OCI-LY7 (cell line): Measurements from ENCODE around the gene BZW2. TPM values are rescaled to one million over a fixed set of nuclear protein-coding genes. Genes with fewer than 3 reads are reported as not detected.

Source experiments
- BruUV-seq: library from RNA; stranded (reverse); fragments of 400-500 nt; replicated peaks from 2 replicates; lab custom pipeline; 2021; lab: Mats Ljungman, UMichigan
- CTCF ChIA-PET: fragments of 300-600 bp; sonication (Branson Sonifier 250); formaldehyde crosslinking; loops from one replicate; lab custom pipeline; 2022; ENCODE audit warnings: antibody characterized with exemption; ENCODE audit not compliant: unreplicated experiment; lab: Charles Lee
- POLR2A ChIA-PET: fragments of 300-600 bp; sonication (Branson Sonifier 250); formaldehyde crosslinking; loops from one replicate; lab custom pipeline; 2022; ENCODE audit warnings: antibody characterized with exemption; lab: Charles Lee
- DNase-seq: peaks from one replicate; pipeline ENCODE4 v3.0.0-alpha.2; 2015; ENCODE audit warnings: low spot score
- H2AFZ ChIP-seq: fragments of 200-600 bp; sonication (generic), shearing (Covaris generic); 2 replicates; pipeline ENCODE4 v1.6.1; 2014; ENCODE audit warnings: mild to moderate bottlenecking, antibody characterized with exemption, low read length, moderate library complexity
- H3K27ac ChIP-seq: fragments of 200-600 bp; sonication (generic); 2 replicates; pipeline ENCODE4 v1.5.1; 2014; ENCODE audit warnings: mixed run types, low read depth, mild to moderate bottlenecking, moderate library complexity, low read length, inconsistent platforms; ENCODE audit not compliant: poor library complexity, severe bottlenecking
- H3K36me3 ChIP-seq: fragments of 200-600 bp; sonication (generic); 2 replicates; pipeline ENCODE4 v1.6.1; 2014; ENCODE audit warnings: mild to moderate bottlenecking, antibody characterized with exemption, low read length, moderate library complexity, mixed read lengths; ENCODE audit not compliant: insufficient read depth
- H3K4me1 ChIP-seq: fragments of 200-600 bp; sonication (generic); 2 replicates; pipeline ENCODE4 v1.5.1; 2014; ENCODE audit warnings: mild to moderate bottlenecking, low read length; ENCODE audit not compliant: insufficient read depth, poor library complexity, severe bottlenecking
- H3K4me2 ChIP-seq: fragments of 200-600 bp; sonication (generic); 2 replicates; pipeline ENCODE4 v1.6.1; 2014; ENCODE audit warnings: mild to moderate bottlenecking, low read length
- H3K4me3 ChIP-seq: fragments of 200-600 bp; sonication (generic); 2 replicates; pipeline ENCODE4 v1.5.1; 2014; ENCODE audit warnings: mild to moderate bottlenecking, low read depth, low read length; ENCODE audit not compliant: poor library complexity, severe bottlenecking
- H3K79me2 ChIP-seq: fragments of 200-600 bp; sonication (generic); 2 replicates; pipeline ENCODE4 v1.6.1; 2016; ENCODE audit warnings: low read depth, mild to moderate bottlenecking, low read length, moderate library complexity, mixed read lengths; ENCODE audit not compliant: insufficient read depth
- H3K9me2 ChIP-seq: fragments of 200-600 bp; sonication (generic); 2 replicates; pipeline ENCODE4 v1.6.1; 2016; ENCODE audit warnings: mild to moderate bottlenecking, low read length, mixed read lengths; ENCODE audit not compliant: insufficient read depth
- H3K9me3 ChIP-seq: fragments of 200-600 bp; sonication (generic); 2 replicates; pipeline ENCODE4 v1.6.1; 2014; ENCODE audit warnings: mild to moderate bottlenecking, mixed run types, low read length, mixed read lengths
- H4K20me1 ChIP-seq: fragments of 200-600 bp; sonication (generic); 2 replicates; pipeline ENCODE4 v1.6.1; 2014; ENCODE audit warnings: mild to moderate bottlenecking, antibody characterized with exemption, low read length, moderate library complexity, mixed read lengths; ENCODE audit not compliant: insufficient read depth
- CTCF ChIP-seq: fragments of 200-600 bp; sonication (generic); conservative IDR thresholded peaks from 2 replicates; pipeline ENCODE4 v1.5.1; 2014; ENCODE audit warnings: mild to moderate bottlenecking, antibody characterized with exemption, low read length, moderate library complexity, mixed read lengths
- EZH2phosphoT487 ChIP-seq: fragments of 200-600 bp; sonication (generic); IDR thresholded peaks from 2 replicates; pipeline ENCODE4 v1.6.1; 2018; ENCODE audit warnings: low read depth, borderline replicate concordance, mild to moderate bottlenecking, mixed run types, antibody characterized with exemption, low read length, moderate library complexity, mixed read lengths
- intact Hi-C: fragments of 100-400 bp; cut with micrococcal nuclease; formaldehyde crosslinking; loops from one replicate; pipeline ENCODE4 v1.10.0; 2022; ENCODE audit not compliant: unreplicated experiment
- total RNA-seq, 2 experiments: library from RNA; depleted of rRNA in 1 of 2; stranded (reverse); fragments of >200 nt in 1 of 2; shearing (Covaris generic) in 1 of 2; gene quantifications; 2 replicates each; pipeline ENCODE4 v1.2.3, GENCODE V29; 2014 to 2022

BZW2 gene
- total RNA-seq, 2 experiments from 2014 or later, result 66.8 to 75.2 TPM

GRCh38 chr7:16615228-16615627 is 30.8 kb upstream of the BZW2 start:
- Histone ChIP-seq H3K36me3 (peaks cover 6% of the 10 kb centered on the region; the same call in 1 of the 2 replicates), H3K27ac (no peak overlapping the region), H3K4me1 (no peaks in the 10 kb centered on the region), H3K79me2 (no peaks in the 10 kb centered on the region), H3K4me3 (no peak overlapping the region), H4K20me1 (no peaks in the 10 kb centered on the region), H2AFZ (no peak overlapping the region), H3K9me2 (no peaks in the 10 kb centered on the region), H3K4me2 (no peak overlapping the region), H3K9me3 (no peaks in the 10 kb centered on the region)
- TF ChIP-seq EZH2phosphoT487, result no peak
- ChIA-PET CTCF (no interaction called here), POLR2A (no interaction called here)
- intact Hi-C loops, result no loop called here
- no peak for DNase-seq
- BruUV-seq, result no TSS peak

GRCh38 chr7:16616122-16616521 is 29.9 kb upstream of the BZW2 start:
- Histone ChIP-seq H3K9me3 (no peaks in the 10 kb centered on the region), H3K36me3 (peaks cover 6% of the 10 kb centered on the region; the same call in 1 of the 2 replicates), H3K27ac (no peak overlapping the region), H3K4me2 (no peak overlapping the region), H3K79me2 (no peaks in the 10 kb centered on the region), H3K4me1 (no peaks in the 10 kb centered on the region), H3K9me2 (no peaks in the 10 kb centered on the region), H3K4me3 (no peak overlapping the region), H2AFZ (no peak overlapping the region), H4K20me1 (no peaks in the 10 kb centered on the region)
- intact Hi-C loops, result no loop called here
- DNase-seq, result no peak
- BruUV-seq, result no TSS peak
- TF ChIP-seq EZH2phosphoT487 (no peak), CTCF (no peak)
- ChIA-PET POLR2A (no interaction called here), CTCF (no interaction called here)

GRCh38 chr7:16616542-16616941 is 29.4 kb upstream of the BZW2 start:
- Histone ChIP-seq H2AFZ (no peak overlapping the region), H3K9me3 (no peaks in the 10 kb centered on the region), H3K4me3 (no peak overlapping the region), H4K20me1 (no peaks in the 10 kb centered on the region), H3K4me1 (no peaks in the 10 kb centered on the region), H3K4me2 (no peak overlapping the region), H3K9me2 (no peaks in the 10 kb centered on the region), H3K27ac (no peak overlapping the region), H3K36me3 (peaks cover 6% of the 10 kb centered on the region; the same call in 1 of the 2 replicates), H3K79me2 (no peaks in the 10 kb centered on the region)
- TF ChIP-seq EZH2phosphoT487 (no peak), CTCF (no peak)
- POLR2A ChIA-PET, result no interaction called here
- no peak for DNase-seq
- CTCF ChIA-PET, result no interaction called here
- BruUV-seq, result no TSS peak
- intact Hi-C loops, result no loop called here
